Endothelial cell of umbilical vein (primary cell): ENCODE results near the gene LANCL2. TPM values are rescaled to one million over a fixed set of nuclear protein-coding genes. Genes with fewer than 3 reads are reported as not detected.
"Not testable (repeated sequence)": the region's sequence is repeated elsewhere in the genome, so short reads cannot be mapped to it uniquely, and the experiment has no call there.

Source experiments
- BruUV-seq: library from RNA; stranded (reverse); fragments of 400-500 nt; replicated peaks from 2 replicates; lab custom pipeline; 2021; lab: Mats Ljungman, UMichigan
- CTCF ChIA-PET: fragments of 300-600, 350-600 bp; sonication (Branson Sonifier 250); formaldehyde crosslinking; loops from one replicate; lab custom pipeline; 2021; ENCODE audit warnings: antibody characterized with exemption, inconsistent platforms; lab: Charles Lee
- POLR2A ChIA-PET: fragments of 300-600, 350-600 bp; sonication (Branson Sonifier 250); formaldehyde crosslinking; loops from one replicate; lab custom pipeline; 2021; ENCODE audit warnings: antibody characterized with exemption, inconsistent platforms; lab: Charles Lee
- DNase-seq: peaks from one replicate; pipeline ENCODE4 v3.0.0-alpha.2; 2011; ENCODE audit warnings: low read depth, low spot score
- FAIRE-seq: peaks from 2 replicates; lab custom pipeline; 2011; peaks lifted over from hg19 to GRCh38; lab: Jason Lieb, UNC
- H2AFZ ChIP-seq: 2 replicates; pipeline ENCODE4 v1.6.0; 2012; ENCODE audit warnings: low read depth, low read length, control low read depth, inconsistent platforms
- H3K27ac ChIP-seq: 2 replicates; pipeline ENCODE4 v1.5.1; 2011; ENCODE audit warnings: low read depth, mild to moderate bottlenecking, control low read depth, low read length, moderate library complexity; ENCODE audit not compliant: insufficient read depth
- H3K27me3 ChIP-seq, 2 experiments: 2 replicates each; pipeline versions ENCODE4 v1.6.0 to v1.6.1; 2011; ENCODE audit warnings: low read length in 2 of 2, mixed read lengths in 1 of 2; ENCODE audit not compliant: control insufficient read depth in 2 of 2, insufficient read depth in 2 of 2
- H3K36me3 ChIP-seq, 2 experiments: 2 replicates in 1 of 2; 3 replicates in 1 of 2; pipeline ENCODE4 v1.5.1; 2011; ENCODE audit warnings: low read length in 2 of 2, mild to moderate bottlenecking in 1 of 2, moderate library complexity in 1 of 2; ENCODE audit not compliant: control insufficient read depth in 2 of 2, insufficient read depth in 2 of 2; ENCODE audit errors: extremely low read depth in 1 of 2
- H3K4me1 ChIP-seq: 3 replicates; pipeline ENCODE4 v1.5.1; 2011; ENCODE audit warnings: mild to moderate bottlenecking, low read length; ENCODE audit not compliant: control insufficient read depth, insufficient read depth; ENCODE audit errors: extremely low read depth
- H3K4me2 ChIP-seq: 2 replicates; pipeline ENCODE4 v1.6.1; 2011; ENCODE audit warnings: low read length, control low read depth, mixed read lengths; ENCODE audit not compliant: insufficient read depth
- H3K4me3 ChIP-seq, 3 experiments: fragments of 200-600 bp in 1 of 3; sonication (generic), shearing (Covaris generic) in 1 of 3; replicated peaks in 1 of 3; 2 replicates each; pipeline ENCODE4 v1.5.1; 2011 to 2016; ENCODE audit warnings: control low read depth in 3 of 3, low read length in 3 of 3, mild to moderate bottlenecking in 2 of 3, inconsistent platforms in 1 of 3, low read depth in 1 of 3, moderate library complexity in 1 of 3; ENCODE audit not compliant: insufficient read depth in 1 of 3
- H3K79me2 ChIP-seq: 2 replicates; pipeline ENCODE4 v1.6.0; 2012; ENCODE audit warnings: low read length, inconsistent platforms; ENCODE audit not compliant: control insufficient read depth, insufficient read depth
- H3K9ac ChIP-seq: replicated peaks from 2 replicates; pipeline ENCODE3; 2011; ENCODE audit warnings: low read length, control low read depth; ENCODE audit not compliant: insufficient read depth; ENCODE audit errors: extremely low read depth
- H3K9me1 ChIP-seq: replicated peaks from 3 replicates; pipeline ENCODE4 v1.6.0; 2011; ENCODE audit warnings: mild to moderate bottlenecking, low read length; ENCODE audit not compliant: control insufficient read depth, insufficient read depth; ENCODE audit errors: extremely low read depth
- H3K9me3 ChIP-seq: replicated peaks from 2 replicates; pipeline ENCODE4 v1.5.1; 2012; ENCODE audit warnings: low read length, inconsistent platforms; ENCODE audit not compliant: control insufficient read depth, insufficient read depth
- H4K20me1 ChIP-seq: replicated peaks from 2 replicates; pipeline ENCODE3; 2011; ENCODE audit warnings: mild to moderate bottlenecking, low read length; ENCODE audit not compliant: control insufficient read depth, insufficient read depth; ENCODE audit errors: extremely low read depth
- CTCF ChIP-seq, 2 donors: IDR thresholded peaks; 1 replicate in 1 of 2; 2 replicates in 1 of 2; pipeline ENCODE4 v1.5.1; 2011; ENCODE audit warnings: low read length in 2 of 2, mild to moderate bottlenecking in 2 of 2, moderate library complexity in 2 of 2, control low read depth in 1 of 2, inconsistent platforms in 1 of 2, low read depth in 1 of 2; ENCODE audit not compliant: insufficient read depth in 1 of 2; ENCODE audit errors: extremely low read depth in 1 of 2
- EZH2 ChIP-seq: IDR thresholded peaks from 2 replicates; pipeline ENCODE4 v1.6.1; 2012; ENCODE audit warnings: borderline replicate concordance, low read depth, mild to moderate bottlenecking, moderate library complexity, low read length, inconsistent platforms; ENCODE audit not compliant: severe bottlenecking
- FOS ChIP-seq: IDR thresholded peaks from 2 replicates; pipeline ENCODE4 v1.6.1; 2011; ENCODE audit warnings: mild to moderate bottlenecking, low read length, moderate library complexity, borderline replicate concordance; ENCODE audit not compliant: insufficient read depth
- GATA2 ChIP-seq: IDR thresholded peaks from 2 replicates; pipeline ENCODE4 v1.7.0; 2011; ENCODE audit warnings: low read depth, mild to moderate bottlenecking, moderate library complexity, mixed read lengths, low read length; ENCODE audit not compliant: insufficient read length, insufficient read depth
- JUN ChIP-seq: IDR thresholded peaks from 2 replicates; pipeline ENCODE4 v1.6.1; 2011; ENCODE audit warnings: borderline replicate concordance, low read depth; ENCODE audit not compliant: insufficient read length, insufficient read depth
- MYC ChIP-seq: IDR thresholded peaks from one replicate; pipeline ENCODE4 v1.6.1; 2011; ENCODE audit warnings: mild to moderate bottlenecking, low read depth, low read length
- POLR2A ChIP-seq: IDR thresholded peaks from 2 replicates; pipeline ENCODE4 v1.6.1; 2012; ENCODE audit warnings: low read depth, mild to moderate bottlenecking, control low read depth, low read length
- POLR2AphosphoS5 ChIP-seq: IDR thresholded peaks from 2 replicates; pipeline ENCODE4 v1.6.1; 2012; ENCODE audit warnings: low read depth, mild to moderate bottlenecking, control low read depth, low read length, moderate library complexity; ENCODE audit not compliant: insufficient read depth
- dilution Hi-C: fragments of 300-500 bp; cut with MboI; formaldehyde crosslinking; loops from one replicate; pipeline ENCODE4 v1.15.0; 2019; ENCODE audit warnings: low sequenced_read_pairs; ENCODE audit not compliant: extremely low pct_ligation_motif_present
- intact Hi-C: fragments of 100-400 bp; cut with micrococcal nuclease; formaldehyde crosslinking; loops from one replicate; pipeline ENCODE4 v1.10.0; 2022
- polyA plus RNA-seq, 4 experiments: library from polyadenylated mRNA; depleted of rRNA in 3 of 4; stranded (reverse) in 3 of 4; unstranded in 1 of 4; fragments of >200 nt; gene quantifications; 2 replicates each; pipeline versions ENCODE4 v1.2.1 to v1.2.3, GENCODE V29; 2011 to 2012; ENCODE audit warnings: missing spikeins in 1 of 4
- total RNA-seq: library from RNA; stranded (reverse); gene quantifications from 2 replicates; pipeline ENCODE4 v1.2.3, GENCODE V29; 2021
- TF ChIP-seq, protein P1 (sequence below): IDR thresholded peaks from 2 replicates; pipeline ENCODE4 v1.6.1; 2011; ENCODE audit not compliant: insufficient read depth, insufficient read length

Gene LANCL2
- total and polyA plus RNA-seq, 2 donors (not counting 3 experiments of a cell fraction or from before 2014, with no cell fraction given), result 19.2 to 25.3 TPM

DNA sequence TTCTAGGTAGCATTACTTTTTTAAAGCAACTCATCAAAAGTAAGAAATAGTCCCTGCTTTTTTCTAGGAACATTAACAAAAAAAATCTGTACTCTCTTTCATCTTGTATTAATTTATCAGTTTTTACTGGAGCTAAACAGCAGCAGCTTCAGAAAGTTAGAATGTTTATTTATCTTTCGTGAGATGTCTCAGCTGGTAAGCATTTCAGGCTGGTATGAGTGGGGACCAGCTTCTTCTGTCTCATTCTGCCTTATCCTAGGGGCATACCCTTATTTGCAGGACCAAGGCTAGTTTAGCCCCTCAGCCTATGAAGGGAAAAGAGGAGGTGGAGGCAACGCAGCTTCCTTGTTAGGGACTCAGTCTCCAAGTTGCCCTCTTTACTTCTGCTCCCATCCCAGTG lies 35.1 kb downstream of the LANCL2 start:
- DNase-seq (no peak), FAIRE-seq (no peak)
- Histone ChIP-seq H3K27me3 (no peaks in the 10 kb centered on the region), H3K36me3 (peaks cover 0 to 4% of the 10 kb centered on the region in 2 experiments), H3K27ac (no peak overlapping the region), H3K4me2 (no peak overlapping the region), H3K9me1 (no peaks in the 10 kb centered on the region), H2AFZ (no peak overlapping the region), H3K9ac (no peak overlapping the region), H3K9me3 (no peaks in the 10 kb centered on the region), H3K79me2 (no peaks in the 10 kb centered on the region), H3K4me3 (no peak overlapping the region), H4K20me1 (no peaks in the 10 kb centered on the region), H3K4me1 (no peaks in the 10 kb centered on the region)
- TF ChIP-seq FOS, result no peak
- TF ChIP-seq EZH2, result no peak
- TF ChIP-seq POLR2AphosphoS5, result no peak
- no peak for TF ChIP-seq POLR2A
- TF ChIP-seq MYC, result no peak
- TF ChIP-seq CTCF (IDR thresholded peaks at IDR 0.05; ENCODE audit: extremely low read depth in 1 of 2, insufficient read depth in 1 of 2, low read depth in 1 of 2, low read length in 2 of 2), result no peak
- TF ChIP-seq JUN, result no peak
- TF ChIP-seq, protein P1, sequence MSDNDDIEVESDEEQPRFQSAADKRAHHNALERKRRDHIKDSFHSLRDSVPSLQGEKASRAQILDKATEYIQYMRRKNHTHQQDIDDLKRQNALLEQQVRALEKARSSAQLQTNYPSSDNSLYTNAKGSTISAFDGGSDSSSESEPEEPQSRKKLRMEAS, result no peak
- TF ChIP-seq GATA2, result no peak
- intact Hi-C loops (no loop called here), dilution Hi-C loops (no loop called here)
- ChIA-PET CTCF (interaction anchor here (0.6 to 1.3 kb wide), 5 partner anchors 13 to 144 kb away, joined by 3 to 4 read pairs (median 3); no protein-coding TSS in a partner anchor), POLR2A (no interaction called here)
- BruUV-seq, result no TSS peak

DNA sequence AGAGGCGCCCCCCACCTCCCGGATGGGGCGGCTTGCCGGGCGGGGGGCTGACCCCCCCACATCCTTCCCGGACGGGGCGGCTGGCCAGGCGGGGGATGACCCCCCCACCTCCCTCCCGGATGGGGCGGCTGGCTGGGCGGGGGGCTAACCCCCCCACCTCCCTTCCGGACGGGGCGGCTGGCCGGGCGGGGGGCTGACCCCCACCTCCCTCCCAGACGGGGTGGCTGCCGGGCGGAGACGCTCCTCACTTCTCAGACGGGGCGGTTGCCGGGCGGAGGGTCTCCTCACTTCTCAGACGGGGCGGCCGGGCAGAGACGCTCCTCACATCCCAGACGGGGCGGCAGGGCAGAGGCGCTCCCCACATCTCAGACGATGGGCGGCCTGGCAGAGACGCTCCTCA lies 37.4 kb downstream of the LANCL2 start:
- not testable (repeated sequence) for BruUV-seq

More for the DNA sequence above, 37.4 kb downstream of the LANCL2 start:
- intact Hi-C loops, CTCF ChIA-PET, FAIRE-seq, H2AFZ ChIP-seq, H3K4me1 ChIP-seq, dilution Hi-C loops, H3K9me1 ChIP-seq, H4K20me1 ChIP-seq, DNase-seq, H3K9ac ChIP-seq, H3K27me3 ChIP-seq, H3K79me2 ChIP-seq, H3K36me3 ChIP-seq, H3K4me3 ChIP-seq, H3K4me2 ChIP-seq, H3K9me3 ChIP-seq, H3K27ac ChIP-seq, POLR2A ChIA-PET: not testable (repeated sequence)
